ENCODE results near the gene NEK8. TPM values are rescaled to one million over a fixed set of nuclear protein-coding genes. Genes with fewer than 3 reads are reported as not detected.

The NEK8 gene
- total RNA-seq, 1 donor from 2014 or later = 4.3 TPM

DNA sequence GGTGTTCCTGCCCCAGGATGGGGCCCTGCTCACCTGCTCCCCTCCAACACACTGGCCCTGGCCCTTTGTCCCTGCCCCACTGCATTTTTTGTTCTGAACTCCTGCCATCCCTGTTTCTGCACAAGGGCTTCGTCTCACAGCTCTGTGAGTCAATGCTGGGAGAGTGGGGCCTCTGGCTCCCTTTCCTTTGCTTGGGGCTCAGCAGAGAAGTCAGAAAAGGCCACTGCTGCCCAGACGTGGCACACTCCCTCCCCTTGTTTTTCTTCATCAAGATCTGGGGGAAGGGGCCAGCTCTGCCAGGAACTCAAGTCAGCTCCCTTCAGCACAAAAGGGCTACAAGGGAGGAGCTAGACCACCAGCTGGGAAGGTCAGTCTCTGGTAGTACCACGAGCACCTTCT is 25.8 kb upstream of the NEK8 start:
- Mint-ChIP-seq H3K4me1 (ENCODE audit: low read depth, unreplicated experiment) (no peaks in the 10 kb centered on the region), H3K4me3 (ENCODE audit: unreplicated experiment) (no peak overlapping the region), H3K36me3 (ENCODE audit: low read depth, unreplicated experiment) (peaks cover 31% of the 10 kb centered on the region), H3K27ac (ENCODE audit: unreplicated experiment) (no peak overlapping the region), H3K27me3 (ENCODE audit: low read depth, unreplicated experiment) (no peaks in the 10 kb centered on the region), H3K9me3 (ENCODE audit: unreplicated experiment) (no peaks in the 10 kb centered on the region)
- Histone ChIP-seq H3K27ac (ENCODE audit: low read depth, low read length) (no peak overlapping the region), H3K9me3 (ENCODE audit: insufficient read depth, low read depth, low read length) (no peaks in the 10 kb centered on the region), H3K27me3 (ENCODE audit: insufficient read depth, low read length) (no peaks in the 10 kb centered on the region), H2AFZ (ENCODE audit: low read depth, low read length) (no peak overlapping the region), H3K4me3 (ENCODE audit: insufficient read depth, low read depth, low read length) (no peak overlapping the region), H3K9ac (ENCODE audit: low read length) (no peak overlapping the region), H4K20me1 (ENCODE audit: insufficient read depth, low read length) (peaks cover 41% of the 10 kb centered on the region), H3K4me2 (ENCODE audit: low read length) (no peak overlapping the region), H3K36me3 (ENCODE audit: insufficient read depth, low read length) (peaks cover 42% of the 10 kb centered on the region), H3K79me2 (ENCODE audit: insufficient read depth, low read length) (no peaks in the 10 kb centered on the region), H3K4me1 (ENCODE audit: insufficient read depth, low read length) (no peaks in the 10 kb centered on the region)
- TF ChIP-seq, protein P1, sequence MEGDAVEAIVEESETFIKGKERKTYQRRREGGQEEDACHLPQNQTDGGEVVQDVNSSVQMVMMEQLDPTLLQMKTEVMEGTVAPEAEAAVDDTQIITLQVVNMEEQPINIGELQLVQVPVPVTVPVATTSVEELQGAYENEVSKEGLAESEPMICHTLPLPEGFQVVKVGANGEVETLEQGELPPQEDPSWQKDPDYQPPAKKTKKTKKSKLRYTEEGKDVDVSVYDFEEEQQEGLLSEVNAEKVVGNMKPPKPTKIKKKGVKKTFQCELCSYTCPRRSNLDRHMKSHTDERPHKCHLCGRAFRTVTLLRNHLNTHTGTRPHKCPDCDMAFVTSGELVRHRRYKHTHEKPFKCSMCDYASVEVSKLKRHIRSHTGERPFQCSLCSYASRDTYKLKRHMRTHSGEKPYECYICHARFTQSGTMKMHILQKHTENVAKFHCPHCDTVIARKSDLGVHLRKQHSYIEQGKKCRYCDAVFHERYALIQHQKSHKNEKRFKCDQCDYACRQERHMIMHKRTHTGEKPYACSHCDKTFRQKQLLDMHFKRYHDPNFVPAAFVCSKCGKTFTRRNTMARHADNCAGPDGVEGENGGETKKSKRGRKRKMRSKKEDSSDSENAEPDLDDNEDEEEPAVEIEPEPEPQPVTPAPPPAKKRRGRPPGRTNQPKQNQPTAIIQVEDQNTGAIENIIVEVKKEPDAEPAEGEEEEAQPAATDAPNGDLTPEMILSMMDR (IDR thresholded peaks at IDR 0.05; ENCODE audit: insufficient read depth, low read depth, low read length) = no peak
- TF ChIP-seq EZH2 (IDR thresholded peaks at IDR 0.05; ENCODE audit: insufficient read depth, low read length) = no peak
- DNase-seq (ENCODE audit: low read depth) (no peak), FAIRE-seq (no peak)

DNA sequence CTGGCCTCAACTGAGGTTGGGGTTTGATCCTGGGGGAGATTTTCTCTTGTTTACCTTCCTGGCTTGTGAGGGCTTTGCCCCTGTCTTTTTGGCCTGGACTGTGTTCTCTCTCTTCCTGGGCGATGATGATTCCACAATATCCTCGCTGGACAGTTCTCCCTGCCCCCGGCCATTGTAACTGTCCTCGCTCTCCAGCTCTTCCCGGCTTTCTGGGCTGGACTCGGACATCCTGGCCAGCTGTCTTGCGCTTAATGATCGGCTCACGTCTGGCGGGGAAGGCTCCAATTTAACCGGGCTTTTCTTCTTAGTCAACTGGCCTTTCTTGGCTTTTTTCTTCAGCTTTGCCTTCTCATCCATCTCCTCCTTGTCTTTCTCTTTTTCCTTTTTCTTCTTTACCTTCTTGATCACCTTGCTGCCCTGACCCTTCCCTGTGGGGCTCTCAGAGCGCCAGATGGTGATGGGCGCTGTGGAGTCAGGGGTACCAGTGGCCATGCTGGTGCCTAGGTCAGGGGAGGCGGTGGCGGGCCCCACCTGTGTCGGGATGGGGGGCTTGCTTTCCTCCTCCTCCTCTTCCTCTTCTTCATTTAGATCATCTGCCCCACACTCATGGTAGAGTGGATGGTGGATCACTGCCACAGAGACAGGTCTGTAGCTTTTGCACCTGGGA is 24.9 kb upstream of the NEK8 start:
- no peak overlapping the region for H3K27ac Mint-ChIP-seq (ENCODE audit: unreplicated experiment)
- H3K27ac ChIP-seq (ENCODE audit: low read depth, low read length) = no peak overlapping the region
- H2AFZ ChIP-seq (ENCODE audit: low read depth, low read length) = no peak overlapping the region
- no peaks in the 10 kb centered on the region for H3K27me3 ChIP-seq (ENCODE audit: insufficient read depth, low read length)
- H3K79me2 ChIP-seq (ENCODE audit: insufficient read depth, low read length) = no peaks in the 10 kb centered on the region
- H3K9me3 ChIP-seq (ENCODE audit: insufficient read depth, low read depth, low read length) = no peaks in the 10 kb centered on the region
- H3K9me3 Mint-ChIP-seq (ENCODE audit: unreplicated experiment) = no peaks in the 10 kb centered on the region
- no peaks in the 10 kb centered on the region for H3K27me3 Mint-ChIP-seq (ENCODE audit: low read depth, unreplicated experiment)
- no peak for TF ChIP-seq EZH2 (IDR thresholded peaks at IDR 0.05; ENCODE audit: insufficient read depth, low read length)
- TF ChIP-seq, protein P1 (IDR thresholded peaks at IDR 0.05; ENCODE audit: insufficient read depth, low read depth, low read length) = no peak
- peaks cover 36% of the 10 kb centered on the region for H4K20me1 ChIP-seq (ENCODE audit: insufficient read depth, low read length)
- no peaks in the 10 kb centered on the region for H3K4me1 ChIP-seq (ENCODE audit: insufficient read depth, low read length)
- no peaks in the 10 kb centered on the region for H3K4me1 Mint-ChIP-seq (ENCODE audit: low read depth, unreplicated experiment)
- no peak overlapping the region for H3K4me2 ChIP-seq (ENCODE audit: low read length)
- H3K36me3 Mint-ChIP-seq (ENCODE audit: low read depth, unreplicated experiment) = peaks cover 29% of the 10 kb centered on the region
- FAIRE-seq = no peak
- no peak overlapping the region for H3K9ac ChIP-seq (ENCODE audit: low read length)
- H3K4me3 Mint-ChIP-seq (ENCODE audit: unreplicated experiment) = no peak overlapping the region
- H3K36me3 ChIP-seq (ENCODE audit: insufficient read depth, low read length) = peaks cover 34% of the 10 kb centered on the region
- DNase-seq (ENCODE audit: low read depth) = no peak
- no peak overlapping the region for H3K4me3 ChIP-seq (ENCODE audit: insufficient read depth, low read depth, low read length)

DNA sequence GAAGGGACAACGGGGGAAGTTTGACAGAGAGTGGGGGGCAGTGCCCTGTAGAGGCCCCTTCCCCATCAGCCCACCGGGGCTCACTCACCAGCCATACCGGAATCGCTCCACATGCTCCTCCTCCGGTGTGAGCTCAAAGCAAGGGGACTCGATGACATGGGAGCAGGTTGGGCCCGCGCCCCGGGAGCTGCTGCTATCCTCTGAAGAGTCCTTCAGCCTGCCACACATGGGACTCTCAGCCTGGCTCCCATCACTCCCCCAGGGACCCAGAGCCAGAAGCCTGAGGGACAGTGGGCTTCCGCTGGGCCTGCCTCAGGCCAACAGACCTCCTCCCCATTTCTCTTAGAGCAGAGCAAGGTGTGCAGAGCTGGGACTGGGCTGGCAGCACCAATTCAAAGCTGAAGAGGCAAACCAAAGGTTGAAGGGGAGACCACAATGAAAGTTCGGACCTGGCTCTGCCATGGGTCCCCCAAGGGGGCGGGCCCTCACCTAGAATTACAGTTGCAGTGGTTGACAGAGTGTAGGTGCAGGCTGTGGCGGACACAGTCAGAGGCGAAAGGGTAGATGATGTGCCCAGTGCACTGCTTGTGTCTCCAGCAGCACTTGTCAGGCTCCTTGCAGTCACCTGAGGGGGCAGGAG is 24.2 kb upstream of the NEK8 start:
- Mint-ChIP-seq H3K27ac (ENCODE audit: unreplicated experiment) (no peak overlapping the region), H3K36me3 (ENCODE audit: low read depth, unreplicated experiment) (peaks cover 28% of the 10 kb centered on the region), H3K9me3 (ENCODE audit: unreplicated experiment) (no peaks in the 10 kb centered on the region), H3K27me3 (ENCODE audit: low read depth, unreplicated experiment) (no peaks in the 10 kb centered on the region), H3K4me1 (ENCODE audit: low read depth, unreplicated experiment) (no peaks in the 10 kb centered on the region), H3K4me3 (ENCODE audit: unreplicated experiment) (no peak overlapping the region)
- no peak overlapping the region for H2AFZ ChIP-seq (ENCODE audit: low read depth, low read length)
- no peak for TF ChIP-seq EZH2 (IDR thresholded peaks at IDR 0.05; ENCODE audit: insufficient read depth, low read length)
- no peak for DNase-seq (ENCODE audit: low read depth)
- no peaks in the 10 kb centered on the region for H3K9me3 ChIP-seq (ENCODE audit: insufficient read depth, low read depth, low read length)
- H3K4me1 ChIP-seq (ENCODE audit: insufficient read depth, low read length) = no peaks in the 10 kb centered on the region
- no peak overlapping the region for H3K27ac ChIP-seq (ENCODE audit: low read depth, low read length)
- H3K9ac ChIP-seq (ENCODE audit: low read length) = no peak overlapping the region
- peaks cover 31% of the 10 kb centered on the region for H4K20me1 ChIP-seq (ENCODE audit: insufficient read depth, low read length)
- H3K36me3 ChIP-seq (ENCODE audit: insufficient read depth, low read length) = peaks cover 29% of the 10 kb centered on the region
- no peak for FAIRE-seq
- no peaks in the 10 kb centered on the region for H3K79me2 ChIP-seq (ENCODE audit: insufficient read depth, low read length)
- H3K4me3 ChIP-seq (ENCODE audit: insufficient read depth, low read depth, low read length) = no peak overlapping the region
- H3K27me3 ChIP-seq (ENCODE audit: insufficient read depth, low read length) = no peaks in the 10 kb centered on the region
- H3K4me2 ChIP-seq (ENCODE audit: low read length) = no peak overlapping the region
